ENCODE measurements around the gene CMIP.

DNA sequence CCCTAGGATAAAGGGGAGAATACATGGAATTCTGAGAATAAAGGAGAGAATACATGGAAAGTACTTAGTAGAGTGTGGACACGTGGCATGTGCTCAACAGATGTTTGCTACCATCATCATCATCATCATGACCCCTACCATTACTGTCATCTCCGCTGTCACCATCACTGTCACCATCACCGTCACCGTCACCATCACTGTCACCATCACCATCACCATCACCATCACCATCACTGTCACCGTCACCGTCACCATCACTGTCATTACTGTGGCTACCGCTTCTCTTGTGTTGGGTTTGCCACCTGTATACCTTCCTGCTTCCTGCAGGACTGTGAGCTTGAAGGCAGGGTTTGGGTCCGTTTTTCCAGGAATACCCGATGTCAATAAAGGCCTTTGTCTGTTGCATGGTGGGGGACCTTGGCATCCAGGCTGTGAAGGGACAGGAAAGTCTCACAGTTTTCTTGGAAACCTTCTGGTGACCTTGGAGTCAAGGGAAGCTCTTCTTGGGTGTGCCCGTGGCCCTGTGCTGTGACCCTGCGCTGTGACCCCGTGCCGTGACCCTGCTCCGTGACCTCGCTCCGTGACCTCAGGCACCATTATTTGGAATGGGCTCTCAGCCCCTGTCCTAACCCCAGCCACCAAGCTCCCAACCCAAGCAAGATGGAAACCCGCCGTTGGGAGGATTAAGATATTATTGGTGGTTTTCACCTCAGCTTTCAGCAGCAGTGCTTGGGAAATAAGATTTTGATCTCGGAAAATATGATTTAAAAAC is 14.4 kb downstream of the CMIP start:
- TF ChIP-seq, protein P1, sequence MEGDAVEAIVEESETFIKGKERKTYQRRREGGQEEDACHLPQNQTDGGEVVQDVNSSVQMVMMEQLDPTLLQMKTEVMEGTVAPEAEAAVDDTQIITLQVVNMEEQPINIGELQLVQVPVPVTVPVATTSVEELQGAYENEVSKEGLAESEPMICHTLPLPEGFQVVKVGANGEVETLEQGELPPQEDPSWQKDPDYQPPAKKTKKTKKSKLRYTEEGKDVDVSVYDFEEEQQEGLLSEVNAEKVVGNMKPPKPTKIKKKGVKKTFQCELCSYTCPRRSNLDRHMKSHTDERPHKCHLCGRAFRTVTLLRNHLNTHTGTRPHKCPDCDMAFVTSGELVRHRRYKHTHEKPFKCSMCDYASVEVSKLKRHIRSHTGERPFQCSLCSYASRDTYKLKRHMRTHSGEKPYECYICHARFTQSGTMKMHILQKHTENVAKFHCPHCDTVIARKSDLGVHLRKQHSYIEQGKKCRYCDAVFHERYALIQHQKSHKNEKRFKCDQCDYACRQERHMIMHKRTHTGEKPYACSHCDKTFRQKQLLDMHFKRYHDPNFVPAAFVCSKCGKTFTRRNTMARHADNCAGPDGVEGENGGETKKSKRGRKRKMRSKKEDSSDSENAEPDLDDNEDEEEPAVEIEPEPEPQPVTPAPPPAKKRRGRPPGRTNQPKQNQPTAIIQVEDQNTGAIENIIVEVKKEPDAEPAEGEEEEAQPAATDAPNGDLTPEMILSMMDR (IDR thresholded peaks at IDR 0.05): no peak
- TF ChIP-seq POLR2A (IDR thresholded peaks at IDR 0.05): no peak

Measured in Peyer's patch (tissue), 4 donors.